SKM-1 treated with dmso at 0.1 percent for 144 hours (cell line): Measurements from ENCODE around the gene GPRIN3.
A peak's percentile ranks its signal among the peaks of the same experiment; 100 is the strongest.

Source experiments
- DNase-seq: peaks from one replicate; lab custom pipeline; 2025; ENCODE audit not compliant: unreplicated experiment; lab: John Stamatoyannopoulos, UW

GPRIN3 gene

GRCh38 chr4:89293299-89293698, 14.3 kb downstream of the GPRIN3 start:
- no peak for DNase-seq

- DNase-seq, result no peak
These were observed 16.7 kb downstream of the GPRIN3 start for GRCh38 chr4:89290727-89291516.

GRCh38 chr4:89289312-89289711, 18.3 kb downstream of the GPRIN3 start:
- no peak for DNase-seq

GRCh38 chr4:89288430-89288829, 19.2 kb downstream of the GPRIN3 start:
- DNase-seq, result no peak

- no peak for DNase-seq
These were observed 19.7 kb downstream of the GPRIN3 start for GRCh38 chr4:89287945-89288344.

- DNase-seq, result no peak
These were observed 21.9 kb downstream of the GPRIN3 start for GRCh38 chr4:89285745-89286144.

- no peak for DNase-seq
These were observed 22.8 kb downstream of the GPRIN3 start for GRCh38 chr4:89284828-89285227.

- no peak for DNase-seq
These were observed 23.6 kb downstream of the GPRIN3 start for GRCh38 chr4:89284020-89284424.

GRCh38 chr4:89283226-89284009, 24.2 kb downstream of the GPRIN3 start:
- DNase-seq, result no peak

- no peak for DNase-seq
These were observed 28.2 kb downstream of the GPRIN3 start for GRCh38 chr4:89279385-89279784.

GRCh38 chr4:89277412-89277811, 30.2 kb downstream of the GPRIN3 start:
- DNase-seq, result no peak

- DNase-seq, result no peak
These were observed 31.3 kb downstream of the GPRIN3 start for GRCh38 chr4:89276296-89276695.

GRCh38 chr4:89275587-89275986, 32.0 kb downstream of the GPRIN3 start:
- no peak for DNase-seq

- no peak for DNase-seq
These were observed 33.9 kb downstream of the GPRIN3 start for GRCh38 chr4:89273741-89274141.

- DNase-seq, result no peak
These were observed 36.8 kb downstream of the GPRIN3 start for GRCh38 chr4:89270792-89271191.

GRCh38 chr4:89269121-89269666, 38.4 kb downstream of the GPRIN3 start:
- no peak for DNase-seq

- DNase-seq, result peak; percentile 22
These were observed 38.9 kb downstream of the GPRIN3 start for GRCh38 chr4:89268679-89269078.

- no peak for DNase-seq
These were observed 39.8 kb downstream of the GPRIN3 start for GRCh38 chr4:89267846-89268245.

GRCh38 chr4:89267392-89267791, 40.2 kb downstream of the GPRIN3 start:
- no peak for DNase-seq

GRCh38 chr4:89266128-89266527, 41.5 kb downstream of the GPRIN3 start:
- no peak for DNase-seq

GRCh38 chr4:89263265-89263664, 44.3 kb downstream of the GPRIN3 start:
- DNase-seq, result no peak
